Mucosa of gallbladder (tissue), 1 donor: Measurements from ENCODE around the gene TPP2. TPM values are rescaled to one million over a fixed set of nuclear protein-coding genes. Genes with fewer than 3 reads are reported as not detected.

Experiments used
- DNase-seq: peaks from one replicate; pipeline ENCODE4 v3.0.0-alpha.2; 2020; ENCODE audit warnings: low spot score
- total RNA-seq: library from RNA; stranded (reverse); gene quantifications from one replicate; pipeline ENCODE4 v1.2.1, GENCODE V29; 2021
- donor health status: DM: no; HTN: no; CAD: no.

The TPP2 gene
- total RNA-seq, 1 donor from 2014 or later = 37.6 TPM

DNA sequence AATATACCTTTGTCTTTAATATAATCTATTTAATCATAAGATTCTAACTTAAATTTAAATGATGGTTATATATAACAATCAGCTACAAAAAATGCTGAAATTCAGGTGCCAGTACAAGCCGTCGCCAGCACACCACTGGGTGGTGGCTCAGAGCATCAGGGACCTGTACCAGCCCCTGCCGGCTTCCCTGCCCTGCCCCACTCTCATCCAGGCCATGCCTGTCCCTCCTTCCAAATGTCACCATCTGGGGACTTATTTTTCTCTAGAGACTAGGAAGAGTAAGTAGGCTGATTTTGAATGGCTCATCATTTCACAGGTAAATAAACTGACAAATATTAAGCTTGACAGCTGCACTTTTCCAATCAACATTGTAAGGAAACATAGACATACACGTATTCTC, 96.5 kb downstream of the TPP2 start:
- DNase-seq = no peak

DNA sequence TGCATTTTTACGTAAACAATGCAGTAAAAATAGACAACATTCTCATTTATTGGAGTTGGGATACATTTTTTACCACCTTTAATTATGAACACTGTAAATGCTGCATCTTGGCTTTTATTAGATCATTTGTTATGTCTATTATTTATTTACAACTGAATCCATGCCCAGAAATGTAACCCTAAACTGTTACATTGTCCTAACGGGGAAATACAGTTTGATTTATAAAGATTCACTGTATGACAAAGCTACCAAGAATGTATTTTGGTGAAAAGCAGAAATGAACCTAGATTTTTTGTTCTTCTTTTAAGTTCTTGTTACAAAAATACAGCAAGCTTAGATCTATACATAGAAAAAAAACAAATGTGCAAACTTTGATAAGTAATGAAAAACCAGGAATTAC, 97.0 kb downstream of the TPP2 start:
- DNase-seq = no peak

- no peak for DNase-seq
These were observed 98.2 kb downstream of the TPP2 start, which contains the start of gene METTL21C for GRCh38 chr13:102694937-102695336. Gene METTL21C (minus strand): TSS chr13:102695044. CDS start chr13:102694498, 546 bp downstream.

- no peak for DNase-seq
These were observed 99.7 kb downstream of the TPP2 start for GRCh38 chr13:102696465-102696864.

GRCh38 chr13:102697264-102697663, 100.5 kb downstream of the TPP2 start:
- no peak for DNase-seq

- no peak for DNase-seq
These were observed 101.3 kb downstream of the TPP2 start for GRCh38 chr13:102697929-102698648.

DNA sequence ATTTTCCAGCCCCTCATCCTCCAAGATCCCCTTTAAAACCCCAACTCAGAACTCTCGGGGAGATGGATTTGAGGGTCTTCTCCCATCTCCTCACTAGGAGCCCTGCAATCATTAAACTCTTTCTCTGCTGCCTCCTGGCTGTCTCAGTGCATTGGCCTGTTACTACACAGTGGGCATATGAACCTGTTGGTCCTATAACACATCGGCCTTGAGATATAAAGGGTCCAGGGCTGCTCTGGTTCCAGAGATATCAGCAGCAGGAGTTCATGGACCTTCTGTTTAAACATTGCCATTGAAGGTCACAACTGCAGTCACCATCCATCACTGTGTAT, 101.8 kb downstream of the TPP2 start:
- no peak for DNase-seq

- DNase-seq = no peak
These were observed 102.7 kb downstream of the TPP2 start for GRCh38 chr13:102699504-102699903.

GRCh38 chr13:102700088-102701031, 103.6 kb downstream of the TPP2 start:
- no peak for DNase-seq

- no peak for DNase-seq
These were observed 104.5 kb downstream of the TPP2 start for GRCh38 chr13:102701331-102701730.

DNA sequence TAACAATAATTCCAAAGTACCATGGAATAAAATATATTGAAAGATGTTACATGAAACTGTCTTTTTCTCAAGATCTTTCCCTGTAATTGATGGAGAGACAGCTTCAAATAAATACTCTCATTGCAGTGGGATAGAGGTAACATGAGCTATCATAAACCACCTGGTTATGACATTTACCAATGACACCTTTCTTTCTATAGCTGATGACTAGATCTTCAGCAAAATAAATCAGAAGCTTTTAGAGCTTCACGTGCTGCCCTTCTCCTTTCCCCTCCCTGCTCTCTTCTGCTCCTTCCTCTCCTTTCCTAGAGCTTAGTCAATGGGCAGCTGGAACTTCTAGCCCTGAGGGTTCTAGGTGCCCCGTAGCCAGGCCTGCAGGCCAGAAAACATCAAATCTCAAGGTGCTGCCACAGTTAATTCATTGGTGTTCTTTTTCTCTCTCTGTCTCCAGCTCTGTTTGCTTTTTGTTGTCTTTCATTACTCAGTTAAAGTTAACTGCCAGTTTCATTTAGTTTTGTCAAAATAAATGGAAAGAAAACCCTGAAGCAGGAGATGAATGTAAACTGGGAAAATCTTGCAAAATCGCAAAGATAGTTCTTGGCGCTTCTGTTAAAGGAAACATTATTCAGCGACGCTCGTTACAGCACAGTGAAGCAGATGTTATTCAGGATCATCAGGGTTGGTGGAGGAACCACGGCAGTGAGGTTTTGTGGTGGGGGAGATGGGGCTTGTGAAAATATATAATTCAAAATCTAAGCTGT, 106.4 kb downstream of the TPP2 start:
- DNase-seq = no peak

- no peak for DNase-seq
These were observed 106.9 kb downstream of the TPP2 start for GRCh38 chr13:102703726-102704035.

GRCh38 chr13:102704238-102705058, 107.7 kb downstream of the TPP2 start:
- DNase-seq = no peak

DNA sequence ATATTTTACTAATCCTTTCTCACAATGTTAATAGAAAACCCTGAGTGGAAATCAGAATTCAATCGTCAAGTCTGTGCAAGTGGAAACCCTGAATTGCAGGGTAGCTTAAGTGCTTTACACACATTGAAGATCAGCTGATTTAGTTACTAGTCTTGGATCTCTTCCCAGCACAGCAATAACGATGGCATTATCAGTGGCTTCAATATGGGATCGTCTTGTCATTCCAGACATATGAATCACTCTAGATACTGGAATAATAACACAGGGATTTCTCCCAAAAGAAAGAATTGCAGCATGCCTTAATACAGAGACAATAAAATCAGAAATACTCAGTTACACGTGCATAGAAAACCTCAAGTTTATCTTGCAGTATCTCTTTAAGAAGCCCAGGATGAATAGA, 110.7 kb downstream of the TPP2 start:
- DNase-seq = no peak

DNA sequence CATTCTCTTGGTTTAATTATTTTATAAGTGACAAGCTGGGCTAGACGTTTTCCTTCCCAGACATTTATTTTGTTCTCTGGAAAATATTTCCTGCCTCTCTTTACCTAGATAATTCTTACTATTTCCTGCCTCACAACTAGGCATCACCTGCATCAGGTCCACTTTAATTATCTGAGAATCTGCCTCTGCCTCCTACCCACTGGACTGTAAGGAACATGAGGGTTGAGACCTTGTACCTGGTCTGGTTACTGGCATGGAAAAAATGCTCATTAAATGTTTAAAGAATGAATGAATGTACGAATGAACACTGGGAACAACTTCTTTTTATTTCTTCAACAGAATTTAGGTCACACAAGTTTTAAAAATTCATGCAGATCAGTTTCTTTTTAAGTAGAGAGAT, 111.4 kb downstream of the TPP2 start:
- DNase-seq = no peak

DNA sequence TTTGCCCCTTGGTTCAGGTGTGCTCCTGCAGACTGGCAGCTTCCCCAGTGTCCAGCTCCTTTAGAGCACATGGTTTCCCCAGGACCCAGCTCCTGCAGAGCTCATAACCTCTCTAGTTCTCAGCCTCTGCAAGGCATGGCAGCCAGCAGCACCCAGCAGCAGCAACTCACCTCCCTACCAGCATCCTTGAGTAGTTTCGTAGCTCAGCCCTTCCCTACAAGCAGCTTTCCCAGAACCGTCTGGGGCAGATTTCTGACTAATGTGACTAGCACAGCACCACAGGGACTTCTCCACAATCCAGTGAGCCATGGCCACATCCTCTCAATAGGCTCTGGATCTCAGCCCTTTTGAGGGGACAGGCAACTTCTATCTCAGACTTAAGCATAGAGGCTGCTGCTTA, 112.2 kb downstream of the TPP2 start:
- no peak for DNase-seq

- DNase-seq = no peak
These were observed 112.8 kb downstream of the TPP2 start for GRCh38 chr13:102709536-102709935.

DNA sequence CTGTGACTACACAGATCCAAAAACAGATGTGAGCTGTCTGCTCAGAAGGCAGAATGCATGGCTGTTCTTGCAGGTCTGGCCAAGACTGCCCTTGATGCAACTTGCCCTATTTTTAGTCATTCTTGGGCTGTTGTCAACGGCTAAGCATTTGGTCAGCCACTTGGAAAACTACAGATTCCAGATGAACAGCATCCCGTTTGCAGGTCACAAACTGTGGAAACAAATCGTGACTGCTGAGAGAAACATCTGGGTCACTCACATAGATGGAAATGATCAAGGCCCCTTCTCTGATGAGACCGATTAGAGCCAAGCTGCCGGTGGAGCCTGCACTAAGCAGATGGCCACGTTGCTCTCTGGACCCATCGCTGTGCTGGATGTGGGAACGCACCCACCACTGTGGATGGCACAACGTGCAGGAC, 113.5 kb downstream of the TPP2 start:
- peak; percentile 18 for DNase-seq

DNA sequence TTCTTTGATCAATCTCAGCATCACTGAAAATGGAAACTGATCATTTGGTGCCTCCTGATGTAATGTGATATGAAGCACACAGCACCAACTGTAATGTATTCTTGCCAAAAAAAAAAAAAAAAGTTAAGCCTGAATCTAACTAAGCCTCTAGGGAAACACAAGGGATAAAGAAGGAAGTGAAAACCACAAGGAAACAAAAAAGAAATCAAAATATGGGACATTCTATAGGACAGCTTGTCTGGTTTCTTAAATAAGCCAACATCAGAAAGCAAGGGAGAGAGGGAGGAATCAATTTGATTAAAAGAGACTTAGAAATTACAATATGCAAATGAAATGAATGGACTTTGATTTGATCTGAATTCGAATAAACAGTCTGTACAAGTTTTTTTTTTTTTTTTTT, 118.7 kb downstream of the TPP2 start:
- no peak for DNase-seq

DNA sequence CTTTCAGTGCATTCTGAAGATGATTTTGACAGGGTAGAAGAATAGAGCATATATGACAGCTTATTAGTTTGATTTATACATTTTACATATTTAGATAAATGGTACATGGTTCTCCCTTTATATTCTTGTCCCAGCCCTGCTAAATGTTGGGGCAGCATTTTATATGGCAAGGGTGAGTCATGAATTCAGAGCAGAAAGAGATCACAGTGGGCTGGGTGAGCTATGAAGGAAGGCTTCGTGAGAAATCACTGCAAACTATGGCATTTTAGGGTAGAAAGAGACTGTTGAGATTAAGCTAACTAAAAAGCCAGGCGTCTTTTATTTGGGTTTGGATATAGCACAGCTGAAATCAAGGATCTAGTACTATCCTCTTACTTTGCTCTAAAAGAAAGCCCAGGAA, 122.0 kb downstream of the TPP2 start:
- DNase-seq = no peak

DNA sequence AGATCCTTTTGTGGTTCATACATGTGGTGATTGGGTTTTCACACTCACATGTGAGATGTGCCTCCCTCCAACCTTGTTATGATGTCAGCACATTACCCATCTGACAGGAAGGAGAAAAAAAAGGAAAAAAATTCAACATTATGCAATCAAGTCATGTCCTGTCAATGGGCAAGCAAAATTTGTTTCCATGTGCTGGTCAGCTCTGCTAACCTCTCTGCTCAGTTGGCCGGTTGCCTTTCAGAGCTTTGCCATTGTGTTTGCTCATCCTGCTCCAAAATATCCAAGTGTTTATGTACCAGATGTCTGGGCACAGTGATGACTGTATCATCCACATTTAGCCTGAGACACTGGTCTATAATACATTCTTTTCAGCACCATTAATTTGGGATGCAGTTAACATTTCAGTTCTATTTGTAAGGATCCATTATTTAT, 125.0 kb downstream of the TPP2 start:
- peak; percentile 35 for DNase-seq

DNA sequence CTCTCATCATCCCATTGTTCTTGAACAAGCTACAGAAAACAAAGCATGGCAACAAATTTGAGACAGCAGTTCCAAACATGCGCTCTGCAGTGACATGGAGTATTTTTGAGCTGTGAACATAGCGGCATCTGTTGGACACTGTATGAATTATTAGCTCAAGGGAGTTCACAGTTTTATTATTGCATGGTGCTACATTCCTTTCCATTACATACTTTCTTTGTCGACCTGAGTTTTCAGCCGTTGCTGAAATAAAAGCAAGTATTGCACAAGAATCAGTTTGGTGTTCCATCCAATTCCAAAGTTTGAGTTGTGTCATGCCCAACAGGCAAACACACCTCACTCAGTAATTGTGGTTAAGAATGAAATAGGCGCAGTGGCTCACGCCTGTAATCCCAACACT, 128.1 kb downstream of the TPP2 start:
- no peak for DNase-seq
